IMR-90 (cell line): ENCODE data around the gene PTCD2. TPM values are rescaled to one million over a fixed set of nuclear protein-coding genes. Genes with fewer than 3 reads are reported as not detected.

Experiments
- ATAC-seq: fragments of 200-7000 bp; cut with Tn5 transposase; 2 replicates; pipeline ENCODE4 v1.9.1; 2020; ENCODE audit warnings: low read depth, mild to moderate bottlenecking, moderate library complexity
- BruUV-seq: library from RNA; stranded (reverse); fragments of 400-500 nt; replicated peaks from 2 replicates; lab custom pipeline; 2021; lab: Mats Ljungman, UMichigan
- CTCF ChIA-PET: fragments of 300-600 bp; formaldehyde crosslinking; extraction: SDS; loops from one replicate; lab custom pipeline; 2021; ENCODE audit warnings: antibody characterized with exemption; lab: Yijun Ruan, JAX
- POLR2A ChIA-PET: fragments of 300-600 bp; sonication (Branson Sonifier 250); formaldehyde crosslinking; loops from one replicate; lab custom pipeline; 2022; ENCODE audit warnings: antibody characterized with exemption; ENCODE audit not compliant: unreplicated experiment; lab: Charles Lee
- DNase-seq: peaks from one replicate; pipeline ENCODE4 v3.0.0; 2013
- H2AFZ ChIP-seq: replicated peaks from 2 replicates; pipeline ENCODE3; 2013; ENCODE audit warnings: low read length, mild to moderate bottlenecking; ENCODE audit not compliant: poor library complexity
- H2AK5ac ChIP-seq: 2 replicates; pipeline ENCODE4 v1.6.1; 2013; ENCODE audit warnings: low read depth, low read length, inconsistent platforms
- H2AK9ac ChIP-seq: replicated peaks from 2 replicates; pipeline ENCODE3; 2013; ENCODE audit warnings: mild to moderate bottlenecking, low read depth, low read length, moderate library complexity; ENCODE audit not compliant: poor library complexity
- H2BK120ac ChIP-seq: 2 replicates; pipeline ENCODE4 v1.6.1; 2013; ENCODE audit warnings: low read depth, low read length, inconsistent platforms
- H2BK15ac ChIP-seq: 3 replicates; pipeline ENCODE4 v1.6.1; 2013; ENCODE audit warnings: low read depth, low read length, inconsistent platforms
- H2BK20ac ChIP-seq: 2 replicates; pipeline ENCODE4 v1.6.1; 2013; ENCODE audit warnings: low read depth, mild to moderate bottlenecking, inconsistent platforms, low read length, moderate library complexity
- H2BK5ac ChIP-seq: 2 replicates; pipeline ENCODE4 v1.6.1; 2013; ENCODE audit warnings: mild to moderate bottlenecking, low read depth, low read length, inconsistent platforms; ENCODE audit not compliant: poor library complexity, severe bottlenecking
- H3K14ac ChIP-seq: replicated peaks from 2 replicates; pipeline ENCODE4 v1.6.1; 2013; ENCODE audit warnings: low read depth, low read length, inconsistent platforms
- H3K18ac ChIP-seq: 2 replicates; pipeline ENCODE4 v1.6.1; 2013; ENCODE audit warnings: low read depth, low read length, control low read depth
- H3K23ac ChIP-seq: 2 replicates; pipeline ENCODE4 v1.6.1; 2013; ENCODE audit warnings: low read depth, low read length, inconsistent platforms
- H3K27ac ChIP-seq: 2 replicates; pipeline ENCODE4 v1.5.1; 2013; ENCODE audit warnings: mild to moderate bottlenecking, control low read depth, low read length; ENCODE audit not compliant: insufficient read depth
- H3K27me3 ChIP-seq: 2 replicates; pipeline ENCODE4 v1.6.1; 2013; ENCODE audit warnings: low read length; ENCODE audit not compliant: control insufficient read depth, insufficient read depth
- H3K36me3 ChIP-seq: 2 replicates; pipeline ENCODE4 v1.6.1; 2013; ENCODE audit warnings: low read length, mixed read lengths; ENCODE audit not compliant: control insufficient read depth, insufficient read depth
- H3K4ac ChIP-seq: 2 replicates; pipeline ENCODE4 v1.6.1; 2013; ENCODE audit warnings: low read depth, low read length, inconsistent platforms
- H3K4me1 ChIP-seq: 2 replicates; pipeline ENCODE4 v1.6.1; 2013; ENCODE audit warnings: low read length, mixed read lengths; ENCODE audit not compliant: control insufficient read depth, insufficient read depth
- H3K4me2 ChIP-seq: 2 replicates; pipeline ENCODE4 v1.6.1; 2013; ENCODE audit warnings: low read depth, mild to moderate bottlenecking, control low read depth, low read length, moderate library complexity
- H3K4me3 ChIP-seq: 2 replicates; pipeline ENCODE4 v1.5.1; 2013; ENCODE audit warnings: low read depth, mild to moderate bottlenecking, control low read depth, low read length, moderate library complexity; ENCODE audit not compliant: insufficient read depth
- H3K56ac ChIP-seq: 2 replicates; pipeline ENCODE4 v1.6.1; 2013; ENCODE audit warnings: low read length, inconsistent platforms; ENCODE audit not compliant: insufficient read depth; ENCODE audit errors: extremely low read depth
- H3K79me1 ChIP-seq, 2 experiments: 2 replicates each; pipeline ENCODE4 v1.6.1; 2013; ENCODE audit warnings: low read length in 2 of 2, inconsistent platforms in 1 of 2, low read depth in 1 of 2
- H3K9ac ChIP-seq: 2 replicates; pipeline ENCODE4 v1.6.1; 2013; ENCODE audit warnings: low read depth, low read length, control low read depth
- H3K9me1 ChIP-seq: 2 replicates; pipeline ENCODE4 v1.6.1; 2013; ENCODE audit warnings: low read length, inconsistent platforms; ENCODE audit not compliant: insufficient read depth
- H3K9me3 ChIP-seq: 2 replicates; pipeline ENCODE4 v1.6.1; 2013; ENCODE audit warnings: low read length; ENCODE audit not compliant: control insufficient read depth, insufficient read depth
- H4K20me1 ChIP-seq: 2 replicates; pipeline ENCODE4 v1.6.1; 2013; ENCODE audit warnings: low read length, inconsistent platforms; ENCODE audit not compliant: insufficient read depth
- H4K5ac ChIP-seq: 2 replicates; pipeline ENCODE4 v1.6.1; 2013; ENCODE audit warnings: mild to moderate bottlenecking, low read depth, low read length, control low read depth
- H4K8ac ChIP-seq, 2 experiments: 2 replicates each; pipeline ENCODE4 v1.6.1; 2013; ENCODE audit warnings: low read depth in 2 of 2, low read length in 2 of 2, control low read depth in 1 of 2, inconsistent platforms in 1 of 2
- H4K91ac ChIP-seq: 2 replicates; pipeline ENCODE4 v1.6.1; 2013; ENCODE audit warnings: low read depth, low read length, inconsistent platforms; ENCODE audit not compliant: insufficient read depth
- BHLHE40 ChIP-seq: fragments of 150-350 bp; IDR thresholded peaks from 2 replicates; pipeline ENCODE4 v1.6.1; 2016; ENCODE audit warnings: mild to moderate bottlenecking, low read depth, low read length
- CEBPB ChIP-seq: IDR thresholded peaks from 2 replicates; pipeline ENCODE4 v1.6.1; 2012; ENCODE audit warnings: low read depth, low read length, improper control_type of control experiment
- FOS ChIP-seq: fragments of 150-350 bp; IDR thresholded peaks from 2 replicates; pipeline ENCODE4 v1.6.1; 2016; ENCODE audit warnings: low read depth, low read length
- MAZ ChIP-seq: IDR thresholded peaks from 2 replicates; pipeline ENCODE4 v1.6.1; 2012; ENCODE audit warnings: low read depth, mild to moderate bottlenecking, low read length, improper control_type of control experiment, moderate library complexity, borderline replicate concordance
- MXI1 ChIP-seq: IDR thresholded peaks from 2 replicates; pipeline ENCODE4 v1.6.1; 2012; ENCODE audit warnings: low read depth, mild to moderate bottlenecking, low read length, moderate library complexity, borderline replicate concordance
- NFE2L2 ChIP-seq: fragments of 150-350 bp; IDR thresholded peaks from 2 replicates; pipeline ENCODE4 v1.6.1; 2016; ENCODE audit warnings: low read depth, mild to moderate bottlenecking, low read length
- POLR2A ChIP-seq: IDR thresholded peaks from 2 replicates; pipeline ENCODE4 v1.6.1; 2012; ENCODE audit warnings: mild to moderate bottlenecking, low read depth, low read length
- RCOR1 ChIP-seq: IDR thresholded peaks from 2 replicates; pipeline ENCODE4 v1.6.1; 2012; ENCODE audit warnings: mild to moderate bottlenecking, low read length, improper control_type of control experiment; ENCODE audit not compliant: insufficient replicate concordance
- SMC3 ChIP-seq: fragments of 150-350 bp; IDR thresholded peaks from 2 replicates; pipeline ENCODE4 v1.6.1; 2016; ENCODE audit warnings: low read depth, mild to moderate bottlenecking, antibody characterized with exemption, low read length, moderate library complexity
- WGBS, 2 experiments: methylation state at CpG; one replicate each; pipeline versions ENCODE4 v1.1.5 to v1.1.7; 2013; ENCODE audit warnings: missing lambda C conversion rate in 2 of 2; ENCODE audit not compliant: insufficient read length in 1 of 2; ENCODE audit errors: extremely low coverage in 2 of 2; 5-methylcytosine and 5-hydroxymethylcytosine counted together
- dilution Hi-C: fragments of 300-500 bp; cut with HindIII; formaldehyde crosslinking; loops from one replicate; pipeline ENCODE4 v1.14.3; 2018; ENCODE audit warnings: low sequenced_read_pairs; ENCODE audit not compliant: unreplicated experiment
- in situ Hi-C: fragments of 300-500 bp; cut with MboI; formaldehyde crosslinking; loops from 3 replicates; pipeline ENCODE4 v1.14.3; 2019; ENCODE audit warnings: low sequenced_read_pairs, inconsistent platforms, mixed read lengths
- intact Hi-C: fragments of 100-400 bp; cut with micrococcal nuclease; formaldehyde crosslinking; loops from 2 replicates; pipeline ENCODE4 v1.10.0; 2022
- polyA plus RNA-seq, 3 experiments: library from polyadenylated mRNA; depleted of rRNA; stranded (reverse); fragments of >200 nt; gene quantifications; 2 replicates each; pipeline ENCODE4 v1.2.3, GENCODE V29; 2012; ENCODE audit warnings: low replicate concordance in 1 of 3
- total RNA-seq: library from RNA; depleted of rRNA; stranded (reverse); fragments of >200 nt; gene quantifications from 2 replicates; pipeline ENCODE4 v1.2.3, GENCODE V29; 2012
- TF ChIP-seq, protein P1 (sequence below): conservative IDR thresholded peaks from 2 replicates; pipeline ENCODE4 v1.5.1; 2012; ENCODE audit warnings: mild to moderate bottlenecking, low read depth, low read length, improper control_type of control experiment

The PTCD2 gene
- total and polyA plus RNA-seq, 2 of the 4 experiments (the other 2 are of a cell fraction), result 6.5 to 9.9 TPM

DNA sequence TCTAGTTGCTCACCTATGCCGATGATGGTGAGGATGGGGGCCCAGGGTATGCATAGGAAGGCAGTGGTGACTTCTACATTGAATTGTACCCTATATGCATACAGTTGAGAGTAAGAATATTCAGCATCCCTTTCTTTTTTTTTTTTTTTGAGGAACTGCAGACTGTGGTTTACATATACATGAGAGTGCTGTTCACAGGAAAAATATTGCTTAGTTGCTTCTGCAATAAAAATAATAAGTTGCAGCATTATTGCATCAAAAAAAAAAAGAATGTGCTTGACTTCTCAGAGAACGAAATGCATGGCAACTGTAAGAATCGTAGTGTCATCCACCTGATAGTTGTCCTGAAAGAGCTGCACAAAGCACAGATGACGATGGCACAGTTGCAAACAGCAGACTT lies 52.8 kb downstream of the PTCD2 start:
- H3K27me3 ChIP-seq, result no peaks in the 10 kb centered on the region
- H2BK20ac ChIP-seq, result no peak overlapping the region
- WGBS, 2 experiments, result 100% methylated on average over 1 of the region's 4 CpGs; no CpG with 5 or more reads in 1 of the 2 experiments
- no TSS peak for BruUV-seq
- H3K79me1 ChIP-seq, result no peaks in the 10 kb centered on the region
- no peak for TF ChIP-seq BHLHE40
- TF ChIP-seq MAZ, result no peak
- TF ChIP-seq MXI1, result no peak
- TF ChIP-seq, protein P1, sequence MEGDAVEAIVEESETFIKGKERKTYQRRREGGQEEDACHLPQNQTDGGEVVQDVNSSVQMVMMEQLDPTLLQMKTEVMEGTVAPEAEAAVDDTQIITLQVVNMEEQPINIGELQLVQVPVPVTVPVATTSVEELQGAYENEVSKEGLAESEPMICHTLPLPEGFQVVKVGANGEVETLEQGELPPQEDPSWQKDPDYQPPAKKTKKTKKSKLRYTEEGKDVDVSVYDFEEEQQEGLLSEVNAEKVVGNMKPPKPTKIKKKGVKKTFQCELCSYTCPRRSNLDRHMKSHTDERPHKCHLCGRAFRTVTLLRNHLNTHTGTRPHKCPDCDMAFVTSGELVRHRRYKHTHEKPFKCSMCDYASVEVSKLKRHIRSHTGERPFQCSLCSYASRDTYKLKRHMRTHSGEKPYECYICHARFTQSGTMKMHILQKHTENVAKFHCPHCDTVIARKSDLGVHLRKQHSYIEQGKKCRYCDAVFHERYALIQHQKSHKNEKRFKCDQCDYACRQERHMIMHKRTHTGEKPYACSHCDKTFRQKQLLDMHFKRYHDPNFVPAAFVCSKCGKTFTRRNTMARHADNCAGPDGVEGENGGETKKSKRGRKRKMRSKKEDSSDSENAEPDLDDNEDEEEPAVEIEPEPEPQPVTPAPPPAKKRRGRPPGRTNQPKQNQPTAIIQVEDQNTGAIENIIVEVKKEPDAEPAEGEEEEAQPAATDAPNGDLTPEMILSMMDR, result no peak
- TF ChIP-seq POLR2A, result no peak
- TF ChIP-seq FOS, result no peak
- TF ChIP-seq CEBPB, result no peak
- TF ChIP-seq RCOR1, result no peak
- TF ChIP-seq SMC3, result no peak
- TF ChIP-seq NFE2L2, result no peak
- no peak overlapping the region for H3K27ac ChIP-seq
- ChIA-PET POLR2A (no interaction called here), CTCF (no interaction called here)
- no peak overlapping the region for H3K14ac ChIP-seq
- H2BK15ac ChIP-seq, result no peak overlapping the region
- H2BK120ac ChIP-seq, result no peak overlapping the region
- H3K18ac ChIP-seq, result no peak overlapping the region
- no peak overlapping the region for H2AFZ ChIP-seq
- no peak overlapping the region for H3K23ac ChIP-seq
- no peak overlapping the region for H2BK5ac ChIP-seq
- H3K4me3 ChIP-seq, result no peak overlapping the region
- DNase-seq (no peak), ATAC-seq (no peak)
- intact Hi-C loops (no loop called here), dilution Hi-C loops (no loop called here), in situ Hi-C loops (loop anchor here (25.0 kb wide), 1 partner anchor 139 kb away; the partner anchor contains the start of gene ZNF366)
- no peaks in the 10 kb centered on the region for H3K9me3 ChIP-seq
- H4K8ac ChIP-seq, result no peak overlapping the region
- H3K4me2 ChIP-seq, result no peak overlapping the region
- H3K9me1 ChIP-seq, result no peaks in the 10 kb centered on the region
- no peak overlapping the region for H2AK9ac ChIP-seq
- H3K4me1 ChIP-seq, result peaks cover 7% of the 10 kb centered on the region; the same call in 1 of the 2 replicates
- no peak overlapping the region for H2AK5ac ChIP-seq
- H4K91ac ChIP-seq, result no peak overlapping the region
- no peak overlapping the region for H3K4ac ChIP-seq
- no peak overlapping the region for H3K9ac ChIP-seq
- no peak overlapping the region for H3K56ac ChIP-seq
- H4K5ac ChIP-seq, result no peak overlapping the region
- no peaks in the 10 kb centered on the region for H4K20me1 ChIP-seq
- no peaks in the 10 kb centered on the region for H3K36me3 ChIP-seq
